NCI-H510A (cell line): ENCODE data around the gene LTBP2.
A peak's percentile ranks its signal among the peaks of the same experiment; 100 is the strongest.

Source experiments
- DNase-seq: peaks from one replicate; lab custom pipeline; 2025; lab: John Stamatoyannopoulos, UW

Gene LTBP2

GRCh38 chr14:74571901-74572725 lies 39.9 kb downstream of the LTBP2 start:
- no peak for DNase-seq

GRCh38 chr14:74571441-74571841 lies 40.6 kb downstream of the LTBP2 start:
- no peak for DNase-seq

GRCh38 chr14:74570696-74571095 lies 41.3 kb downstream of the LTBP2 start:
- no peak for DNase-seq

- no peak for DNase-seq
Measured at GRCh38 chr14:74569806-74570591, 42.0 kb downstream of the LTBP2 start.

GRCh38 chr14:74569387-74569786 lies 42.6 kb downstream of the LTBP2 start:
- DNase-seq: no peak

- no peak for DNase-seq
Measured at GRCh38 chr14:74568911-74569310, 43.1 kb downstream of the LTBP2 start.

- no peak for DNase-seq
Measured at GRCh38 chr14:74568380-74568649, 43.7 kb downstream of the LTBP2 start.

- no peak for DNase-seq
Measured at GRCh38 chr14:74567646-74568379, 44.2 kb downstream of the LTBP2 start.

- DNase-seq: no peak
Measured at GRCh38 chr14:74567219-74567618, 44.8 kb downstream of the LTBP2 start.

- DNase-seq: no peak
Measured at GRCh38 chr14:74566174-74567141, 45.6 kb downstream of the LTBP2 start.

GRCh38 chr14:74563586-74564159 lies 48.4 kb downstream of the LTBP2 start:
- DNase-seq: no peak

- DNase-seq: no peak
Measured at GRCh38 chr14:74563233-74563585, 48.8 kb downstream of the LTBP2 start.

- peak; percentile 55 for DNase-seq
Measured at GRCh38 chr14:74562515-74563232, 49.4 kb downstream of the LTBP2 start.

- DNase-seq: no peak
Measured at GRCh38 chr14:74558655-74559054, 53.4 kb downstream of the LTBP2 start.

- no peak for DNase-seq
Measured at GRCh38 chr14:74557691-74558090, 54.3 kb downstream of the LTBP2 start.

- DNase-seq: no peak
Measured at GRCh38 chr14:74555476-74556050, 56.5 kb downstream of the LTBP2 start.

- DNase-seq: no peak
Measured at GRCh38 chr14:74554742-74555362, 57.2 kb downstream of the LTBP2 start.

GRCh38 chr14:74552623-74553022 lies 59.4 kb downstream of the LTBP2 start:
- DNase-seq: no peak

GRCh38 chr14:74551431-74552371 lies 60.3 kb downstream of the LTBP2 start:
- no peak for DNase-seq
